Activated naive CD8-positive, alpha-beta T cell treated with anti-CD3 and anti-CD28 coated beads, Interleukin-2, amount 10 ng/mL, durations not matched to agents 7 days and 5 days (primary cell): ENCODE data around the gene KCNQ1OT1. TPM values are rescaled to one million over a fixed set of nuclear protein-coding genes. Genes with fewer than 3 reads are reported as not detected.
A peak's percentile ranks its signal among the peaks of the same experiment; 100 is the strongest.

Source experiments
- ATAC-seq: fragments of 150-1000 bp; cut with Tn5 transposase; one replicate; pipeline ENCODE4 v1.10.0; 2021; ENCODE audit warnings: low read depth, moderate library complexity
- POLR2A ChIA-PET: fragments of 350-600 bp; sonication (Branson Sonifier 250); formaldehyde crosslinking; loops from one replicate; lab custom pipeline; 2021; ENCODE audit warnings: antibody characterized with exemption; lab: Charles Lee
- DNase-seq: peaks from one replicate; pipeline ENCODE4 v3.0.0; 2021
- H3K27ac Mint-ChIP-seq: one replicate; pipeline ENCODE4 v1.8.0; 2022; ENCODE audit warnings: mild to moderate bottlenecking, mixed read lengths
- H3K27me3 Mint-ChIP-seq: one replicate; pipeline ENCODE4 v1.8.0; 2022; ENCODE audit warnings: mild to moderate bottlenecking, moderate library complexity, mixed read lengths
- H3K36me3 Mint-ChIP-seq: one replicate; pipeline ENCODE4 v1.8.0; 2021; ENCODE audit warnings: mild to moderate bottlenecking, mixed read lengths
- H3K4me1 Mint-ChIP-seq: one replicate; pipeline ENCODE4 v1.8.0; 2021; ENCODE audit warnings: mixed read lengths
- H3K4me3 Mint-ChIP-seq: one replicate; pipeline ENCODE4 v1.8.0; 2022; ENCODE audit warnings: mild to moderate bottlenecking, moderate library complexity, mixed read lengths
- H3K9me3 Mint-ChIP-seq: one replicate; pipeline ENCODE4 v1.8.0; 2021; ENCODE audit warnings: mixed read lengths
- total RNA-seq, 2 experiments: library from RNA; stranded (reverse); gene quantifications; one replicate each; pipeline ENCODE4 v1.2.3, GENCODE V29; 2021

Gene KCNQ1OT1
- total RNA-seq, 2 experiments from 2014 or later = 0.28 to 0.34 TPM

DNA sequence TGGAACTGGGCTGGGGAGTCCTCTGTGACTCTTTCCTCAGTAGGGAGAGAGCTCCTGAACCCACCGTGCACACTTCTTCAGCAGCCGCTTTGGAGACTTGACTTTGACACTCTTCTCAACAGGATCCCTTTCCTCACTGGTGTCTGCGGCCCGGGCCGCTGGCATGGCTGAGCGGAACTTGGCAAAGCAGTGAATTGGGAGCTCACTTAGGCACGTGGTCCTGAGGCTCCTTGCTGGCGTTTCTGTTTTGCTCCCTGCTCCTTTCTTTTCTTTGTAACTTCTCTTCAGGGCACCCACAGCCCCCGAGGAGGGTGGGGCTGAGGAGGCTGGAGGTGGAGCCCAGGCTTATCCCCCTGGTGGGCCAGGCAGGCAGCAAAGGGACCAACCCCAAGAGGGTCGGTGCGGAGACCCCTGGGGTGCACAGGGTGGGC lies 8.4 kb upstream of the KCNQ1OT1 start:
- Mint-ChIP-seq H3K27ac (no peak overlapping the region), H3K4me1 (no peaks in the 10 kb centered on the region), H3K36me3 (peaks cover 8% of the 10 kb centered on the region), H3K9me3 (peaks cover 7% of the 10 kb centered on the region), H3K4me3 (no peak overlapping the region), H3K27me3 (no peaks in the 10 kb centered on the region)
- POLR2A ChIA-PET = no interaction called here
- ATAC-seq (no peak), DNase-seq (no peak)

- H3K27ac Mint-ChIP-seq = no peak overlapping the region
- no peaks in the 10 kb centered on the region for H3K4me1 Mint-ChIP-seq
- no peaks in the 10 kb centered on the region for H3K27me3 Mint-ChIP-seq
- POLR2A ChIA-PET = no interaction called here
- H3K9me3 Mint-ChIP-seq = peaks cover 7% of the 10 kb centered on the region
- ATAC-seq (no peak), DNase-seq (no peak)
- H3K36me3 Mint-ChIP-seq = peaks cover 8% of the 10 kb centered on the region
- no peak overlapping the region for H3K4me3 Mint-ChIP-seq
These were observed 7.9 kb upstream of the KCNQ1OT1 start for GRCh38 chr11:2707736-2708135.

- DNase-seq = no peak
These were observed 6.5 kb upstream of the KCNQ1OT1 start for GRCh38 chr11:2706321-2706720.

DNA sequence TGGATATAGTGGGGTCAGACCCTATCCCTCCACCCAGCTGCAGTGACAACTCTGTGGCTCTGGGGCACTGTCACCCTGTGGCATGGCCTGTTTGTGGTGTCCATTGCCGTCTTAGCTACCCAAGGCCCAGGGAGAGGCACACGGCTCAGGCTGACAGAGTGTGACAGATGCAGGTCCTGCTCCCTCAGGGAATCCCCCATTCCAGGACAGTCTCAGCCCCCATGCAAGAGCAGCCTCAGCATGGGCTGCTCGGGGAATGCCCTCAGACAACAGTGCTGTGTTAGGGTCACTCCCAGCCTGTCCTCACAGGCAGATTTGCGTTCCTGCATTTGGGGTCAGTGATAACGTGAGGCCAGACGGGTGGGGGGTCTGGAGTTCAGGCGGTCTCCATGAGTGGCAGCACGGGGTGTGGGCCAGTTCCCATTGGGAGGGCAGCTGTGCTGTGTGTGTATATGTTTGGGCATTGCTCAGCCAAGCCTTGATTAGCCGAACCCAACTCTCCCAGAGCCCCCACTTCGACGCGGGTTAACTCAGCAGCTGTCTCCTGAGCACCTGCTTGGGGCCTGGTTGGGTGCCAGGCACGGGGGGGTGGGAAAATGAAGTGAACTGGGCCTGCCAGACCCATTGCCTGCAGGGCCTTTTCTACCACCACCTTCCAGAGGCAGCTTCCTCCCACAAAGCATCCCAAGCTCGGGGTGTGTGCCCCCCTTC lies 5.3 kb upstream of the KCNQ1OT1 start:
- POLR2A ChIA-PET = no interaction called here
- no peak for DNase-seq
- Mint-ChIP-seq H3K36me3 (peaks cover 6% of the 10 kb centered on the region), H3K27ac (no peak overlapping the region), H3K4me1 (peaks cover 5% of the 10 kb centered on the region), H3K9me3 (peaks cover 7% of the 10 kb centered on the region), H3K27me3 (no peaks in the 10 kb centered on the region), H3K4me3 (no peak overlapping the region)
- no peak for ATAC-seq

More at GRCh38 chr11:2706321-2706720, 6.5 kb upstream of the KCNQ1OT1 start:
- Mint-ChIP-seq H3K4me1 (peaks cover 2% of the 10 kb centered on the region), H3K9me3 (peaks cover 7% of the 10 kb centered on the region), H3K36me3 (peaks cover 8% of the 10 kb centered on the region), H3K4me3 (no peak overlapping the region), H3K27me3 (no peaks in the 10 kb centered on the region), H3K27ac (no peak overlapping the region)
- POLR2A ChIA-PET = no interaction called here
- no peak for ATAC-seq

DNA sequence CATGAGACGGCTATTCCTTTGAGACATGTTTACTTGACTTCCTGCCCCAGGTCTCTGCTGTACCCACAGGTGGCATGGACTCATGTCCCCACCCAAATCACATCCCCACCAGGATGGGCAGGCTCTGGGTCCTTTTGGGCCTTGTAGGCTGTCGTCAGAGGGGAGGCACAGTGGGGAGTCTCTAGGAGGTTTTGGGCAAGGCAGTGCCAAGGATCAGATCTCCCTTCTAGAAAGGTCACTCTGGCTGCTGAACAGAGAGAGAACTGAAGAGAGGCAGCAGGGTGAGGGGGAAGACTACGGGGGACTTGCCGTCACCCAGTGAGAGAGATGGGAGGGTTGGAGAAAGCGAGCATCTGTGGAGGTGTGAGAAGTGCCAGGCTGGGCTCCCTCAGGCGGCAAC lies 4.6 kb upstream of the KCNQ1OT1 start:
- peaks cover 4% of the 10 kb centered on the region for H3K36me3 Mint-ChIP-seq
- H3K9me3 Mint-ChIP-seq = peaks cover 7% of the 10 kb centered on the region
- DNase-seq (no peak), ATAC-seq (no peak)
- no peak overlapping the region for H3K27ac Mint-ChIP-seq
- no peaks in the 10 kb centered on the region for H3K27me3 Mint-ChIP-seq
- no peak overlapping the region for H3K4me3 Mint-ChIP-seq
- H3K4me1 Mint-ChIP-seq = peaks cover 5% of the 10 kb centered on the region
- POLR2A ChIA-PET = no interaction called here

GRCh38 chr11:2703363-2704141 lies 3.8 kb upstream of the KCNQ1OT1 start:
- Mint-ChIP-seq H3K9me3 (peaks cover 7% of the 10 kb centered on the region), H3K27me3 (peaks cover 4% of the 10 kb centered on the region), H3K4me1 (peaks cover 12% of the 10 kb centered on the region), H3K4me3 (no peak overlapping the region), H3K36me3 (peaks cover 6% of the 10 kb centered on the region), H3K27ac (no peak overlapping the region)
- POLR2A ChIA-PET = no interaction called here
- DNase-seq (no peak), ATAC-seq (no peak)

DNA sequence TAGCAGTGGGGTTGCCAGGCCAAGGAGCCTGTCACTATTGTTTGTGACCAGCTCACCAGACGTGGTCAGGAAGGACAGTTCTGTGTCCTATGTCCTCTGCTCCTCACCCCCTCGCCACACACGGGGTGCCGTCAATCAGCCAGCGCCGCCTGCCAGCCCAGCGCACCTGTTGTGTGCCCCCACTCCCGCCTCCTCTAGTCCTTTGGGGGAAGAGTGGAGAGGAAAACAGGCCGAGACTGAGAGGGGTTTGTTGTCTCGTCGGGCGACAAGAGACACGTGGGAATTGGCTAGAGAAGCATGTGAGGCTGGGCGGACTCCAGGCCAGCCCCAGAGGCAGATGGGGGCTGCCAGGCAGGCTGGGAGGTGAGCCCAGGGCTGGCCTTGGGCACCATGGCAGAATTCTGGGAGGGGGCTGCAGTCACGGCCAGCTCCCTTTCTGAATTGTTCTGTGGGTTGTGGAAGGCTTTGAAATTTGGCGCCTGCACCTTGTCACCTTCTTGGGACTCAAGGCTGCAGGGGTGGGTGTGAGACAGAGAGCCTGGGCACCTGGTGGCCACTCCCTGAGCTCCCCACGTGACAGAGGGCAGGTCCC lies 3.1 kb upstream of the KCNQ1OT1 start:
- Mint-ChIP-seq H3K27ac (no peak overlapping the region), H3K4me1 (peaks cover 16% of the 10 kb centered on the region), H3K36me3 (peaks cover 10% of the 10 kb centered on the region), H3K4me3 (no peak overlapping the region), H3K27me3 (peaks cover 4% of the 10 kb centered on the region), H3K9me3 (peaks cover 7% of the 10 kb centered on the region)
- POLR2A ChIA-PET = no interaction called here
- DNase-seq (no peak), ATAC-seq (no peak)

GRCh38 chr11:2701898-2702434 lies 2.2 kb upstream of the KCNQ1OT1 start:
- peaks cover 7% of the 10 kb centered on the region for H3K9me3 Mint-ChIP-seq
- peaks cover 11% of the 10 kb centered on the region for H3K36me3 Mint-ChIP-seq
- peaks cover 16% of the 10 kb centered on the region for H3K4me1 Mint-ChIP-seq
- ATAC-seq (no peak), DNase-seq (no peak)
- H3K27ac Mint-ChIP-seq = peak overlapping the region; percentile 60
- POLR2A ChIA-PET = no interaction called here
- H3K4me3 Mint-ChIP-seq = no peak overlapping the region
- peaks cover 4% of the 10 kb centered on the region for H3K27me3 Mint-ChIP-seq

DNA sequence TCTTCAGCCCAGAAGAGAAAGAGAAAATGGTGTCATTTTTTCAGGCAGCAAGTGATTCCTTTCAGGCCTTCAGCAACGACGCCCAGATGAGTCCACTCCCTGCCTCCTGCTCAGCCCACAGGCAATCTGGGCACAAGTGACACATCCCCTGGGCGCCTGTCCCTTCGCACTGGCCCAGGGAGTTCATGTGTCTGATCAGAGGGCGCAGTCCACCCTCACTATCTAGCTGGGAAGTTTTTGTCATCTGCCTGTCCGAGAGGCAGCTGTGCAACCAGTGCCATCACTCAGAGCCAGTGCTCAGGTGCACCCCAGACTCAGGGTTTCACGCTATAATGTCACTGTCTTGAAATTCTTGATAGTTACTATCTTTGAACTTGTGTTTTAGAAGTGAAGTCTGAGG lies 1.4 kb upstream of the KCNQ1OT1 start:
- POLR2A ChIA-PET = no interaction called here

DNA sequence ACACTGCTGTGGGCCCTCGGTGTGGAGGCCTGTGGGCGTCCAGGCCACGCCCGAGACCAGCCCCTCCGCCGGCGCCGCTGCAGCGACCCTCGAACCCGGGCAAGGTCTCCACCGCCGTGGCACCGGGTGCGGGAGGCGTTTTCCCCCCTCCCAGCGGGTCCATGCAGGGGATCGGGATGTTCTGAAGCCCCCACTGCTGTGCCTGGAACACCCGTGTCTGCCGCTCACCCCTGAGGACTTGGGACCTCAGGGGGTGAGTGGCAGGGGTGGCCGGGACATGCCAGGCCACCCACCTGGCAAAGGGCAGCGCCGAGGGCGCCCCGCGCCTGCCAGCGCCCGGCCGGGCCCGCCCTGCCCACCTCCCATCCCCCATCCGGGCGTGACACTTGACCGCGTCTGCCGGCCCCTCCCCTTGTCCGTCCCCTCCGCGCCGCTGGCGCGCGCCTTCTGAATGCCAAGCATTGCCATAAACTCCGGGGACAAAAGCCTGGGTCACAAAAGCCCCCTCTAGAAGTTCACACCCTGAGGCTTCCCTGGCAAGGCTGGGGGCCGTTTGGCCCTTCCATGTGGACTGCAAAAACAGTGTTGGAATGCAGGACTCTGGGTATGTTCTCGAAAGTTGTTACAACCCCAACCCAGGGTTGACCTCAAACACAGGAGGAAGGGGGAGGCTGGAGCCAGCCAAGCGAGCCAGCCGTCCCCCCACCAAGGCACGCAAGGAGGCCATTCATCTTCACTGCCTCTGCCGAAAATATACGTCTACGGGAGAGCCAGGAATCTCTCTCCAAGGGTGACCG lies 819 bp upstream of the KCNQ1OT1 start:
- POLR2A ChIA-PET = interaction anchor here (1.0 to 1.5 kb wide), 2 partner anchors 11 to 25 kb away, joined by 3 to 4 read pairs; no protein-coding TSS in a partner anchor
- ATAC-seq (no peak), DNase-seq (peak; percentile 56)
- Mint-ChIP-seq H3K4me1 (peaks cover 16% of the 10 kb centered on the region), H3K4me3 (peak overlapping the region; percentile 85), H3K27ac (peak overlapping the region; percentile 76), H3K27me3 (peaks cover 4% of the 10 kb centered on the region), H3K36me3 (peaks cover 9% of the 10 kb centered on the region), H3K9me3 (peaks cover under 1% of the 10 kb centered on the region)

More for the DNA sequence above, 1.4 kb upstream of the KCNQ1OT1 start:
- Mint-ChIP-seq H3K27me3 (peaks cover 4% of the 10 kb centered on the region), H3K9me3 (peaks cover 7% of the 10 kb centered on the region), H3K27ac (peak overlapping the region; percentile 76), H3K36me3 (peaks cover 11% of the 10 kb centered on the region), H3K4me3 (peak overlapping the region; percentile 69), H3K4me1 (peaks cover 16% of the 10 kb centered on the region)
- ATAC-seq (no peak), DNase-seq (no peak)

DNA sequence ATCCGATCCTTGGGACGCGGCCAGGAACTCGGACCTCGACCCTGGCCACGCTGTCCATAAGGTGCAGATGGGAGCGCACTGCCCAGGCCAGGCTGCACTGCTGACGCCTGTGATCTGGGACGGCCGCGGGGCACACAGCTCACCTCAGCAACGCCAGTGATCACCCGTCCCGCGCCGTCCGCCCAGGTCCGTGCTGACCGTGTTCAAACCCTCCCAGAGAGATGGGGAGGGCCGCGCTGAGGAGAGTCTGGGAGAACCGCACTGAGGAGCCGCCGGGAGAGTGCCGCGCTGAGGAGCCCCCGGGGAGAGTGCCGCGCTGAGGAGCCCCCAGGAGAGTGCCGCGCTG lies 636 bp downstream of the KCNQ1OT1 start:
- Mint-ChIP-seq H3K4me1 (peaks cover 16% of the 10 kb centered on the region), H3K4me3 (peak overlapping the region; percentile 85), H3K36me3 (peaks cover 7% of the 10 kb centered on the region), H3K27ac (peak overlapping the region; percentile 53), H3K27me3 (peaks cover 4% of the 10 kb centered on the region), H3K9me3 (no peaks in the 10 kb centered on the region)
- POLR2A ChIA-PET = interaction anchor here (1.0 to 1.5 kb wide), 2 partner anchors 10 to 23 kb away, joined by 3 to 4 read pairs; no protein-coding TSS in a partner anchor
- peak; percentile 43 for DNase-seq
- peak; percentile 0 for ATAC-seq

GRCh38 chr11:2698386-2699184 lies 1.2 kb downstream of the KCNQ1OT1 start:
- Mint-ChIP-seq H3K36me3 (peaks cover 7% of the 10 kb centered on the region), H3K27ac (no peak overlapping the region), H3K27me3 (peaks cover 4% of the 10 kb centered on the region), H3K4me3 (peak overlapping the region; percentile 85), H3K4me1 (peaks cover 17% of the 10 kb centered on the region), H3K9me3 (no peaks in the 10 kb centered on the region)
- no peak for ATAC-seq
- POLR2A ChIA-PET = interaction anchor here (1.5 kb wide), 1 partner anchor 9 kb away, joined by 4 read pairs; no protein-coding TSS in a partner anchor
- DNase-seq = no peak
